OCI-LY7 (cell line): ENCODE measurements around the gene RPS19BP1.

Experiments
- CTCF ChIP-seq: fragments of 200-600 bp; sonication (generic); conservative IDR thresholded peaks from 2 replicates; pipeline ENCODE4 v1.5.1; 2014; ENCODE audit warnings: mild to moderate bottlenecking, antibody characterized with exemption, low read length, moderate library complexity, mixed read lengths
- EZH2phosphoT487 ChIP-seq: fragments of 200-600 bp; sonication (generic); IDR thresholded peaks from 2 replicates; pipeline ENCODE4 v1.6.1; 2018; ENCODE audit warnings: low read depth, borderline replicate concordance, mild to moderate bottlenecking, mixed run types, antibody characterized with exemption, low read length, moderate library complexity, mixed read lengths

GRCh38 chr22:39508393-39508792 is 24.2 kb downstream of the RPS19BP1 start:
- TF ChIP-seq CTCF, result no peak
- TF ChIP-seq EZH2phosphoT487, result no peak
